Measurements from ENCODE around the gene ABCC6. TPM values are rescaled to one million over a fixed set of nuclear protein-coding genes. Genes with fewer than 3 reads are reported as not detected.

The ABCC6 gene
- total and polyA plus RNA-seq, 10 of the 15 experiments (the other 5 are each of a cell fraction or from before 2014, with no cell fraction given), result 0.05 to 0.13 (median 0.06) TPM; not detected in 5

DNA sequence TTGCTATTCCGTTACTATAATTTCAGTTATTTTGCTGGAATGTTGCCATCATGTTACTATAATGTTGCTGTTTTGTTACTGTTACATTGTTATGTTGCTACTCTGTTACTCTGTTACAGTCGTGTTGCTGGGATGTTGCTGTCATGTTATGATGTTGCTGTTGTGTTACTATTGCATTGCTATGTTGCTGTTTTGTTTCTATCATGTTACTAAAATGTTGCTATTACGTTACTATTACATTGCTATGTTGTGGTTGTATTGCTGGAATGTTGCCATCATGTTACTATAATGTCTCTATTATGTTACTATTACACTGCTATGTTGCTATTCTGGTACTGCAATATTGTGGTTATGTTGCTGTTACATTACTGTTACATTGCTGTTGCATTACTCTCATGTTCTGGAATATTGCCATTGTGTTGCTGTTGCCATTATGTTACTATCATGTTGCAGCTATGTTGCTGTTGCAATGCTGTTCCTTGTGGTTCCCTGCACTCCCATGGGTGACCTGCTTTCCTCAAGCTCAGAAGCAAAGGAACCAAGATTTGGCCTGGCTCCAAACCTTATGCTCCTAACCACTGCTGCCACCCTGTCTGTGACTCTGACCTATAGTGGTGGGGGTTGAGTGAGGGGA is 64.4 kb downstream of the ABCC6 start:
- Histone ChIP-seq H3K9me3 (replicated peaks; ENCODE audit: control insufficient read depth, insufficient read depth, low read length) (peaks cover 7% of the 10 kb centered on the region; the same call in 2 of the 3 replicates), H3K4me3 (no peak overlapping the region), H3K27me3 (replicated peaks in 1 of 2; ENCODE audit: control insufficient read depth in 2 of 2, insufficient read depth in 2 of 2, low read length in 1 of 2) (no peaks in the 10 kb centered on the region), H4K20me1 (ENCODE audit: control insufficient read depth, insufficient read depth) (no peaks in the 10 kb centered on the region), H3K4me1 (ENCODE audit: control insufficient read depth, insufficient read depth, low read length) (no peaks in the 10 kb centered on the region), H3K9ac (ENCODE audit: control insufficient read depth, insufficient read depth, low read length) (no peak overlapping the region), H3K79me2 (ENCODE audit: control insufficient read depth, insufficient read depth, low read length) (no peaks in the 10 kb centered on the region), H3K4me2 (ENCODE audit: control insufficient read depth, insufficient read depth) (no peak overlapping the region), H3K27ac (ENCODE audit: control insufficient read depth, insufficient read depth) (no peak overlapping the region), H3K36me3 (ENCODE audit: control insufficient read depth in 2 of 2, insufficient read depth in 2 of 2, low read length in 1 of 2) (no peaks in the 10 kb centered on the region), H2AFZ (ENCODE audit: control insufficient read depth, low read depth, low read length) (no peak overlapping the region)
- WGBS (ENCODE audit: insufficient coverage, insufficient replicate concordance, low lambda C conversion rate, missing lambda C conversion rate), result 30% methylated on average over 3 of the region's 3 CpGs
- no TSS peak for BruUV-seq (replicated peaks)
- ATAC-seq (no peak), DNase-seq (ENCODE audit: low read depth, low spot score) (no peak), FAIRE-seq (no peak)
- ChIA-PET POLR2A (no interaction called here), CTCF (no interaction called here), SMC1A (ENCODE audit: uncharacterized antibody, unreplicated experiment) (no interaction called here), RAD21 (ENCODE audit: unreplicated experiment) (no interaction called here)
- in situ Hi-C loops (cut with MboI), result no loop called here
- intact Hi-C loops (cut with micrococcal nuclease; ENCODE audit: unreplicated experiment), result no loop called here
- TF ChIP-seq, protein P1, sequence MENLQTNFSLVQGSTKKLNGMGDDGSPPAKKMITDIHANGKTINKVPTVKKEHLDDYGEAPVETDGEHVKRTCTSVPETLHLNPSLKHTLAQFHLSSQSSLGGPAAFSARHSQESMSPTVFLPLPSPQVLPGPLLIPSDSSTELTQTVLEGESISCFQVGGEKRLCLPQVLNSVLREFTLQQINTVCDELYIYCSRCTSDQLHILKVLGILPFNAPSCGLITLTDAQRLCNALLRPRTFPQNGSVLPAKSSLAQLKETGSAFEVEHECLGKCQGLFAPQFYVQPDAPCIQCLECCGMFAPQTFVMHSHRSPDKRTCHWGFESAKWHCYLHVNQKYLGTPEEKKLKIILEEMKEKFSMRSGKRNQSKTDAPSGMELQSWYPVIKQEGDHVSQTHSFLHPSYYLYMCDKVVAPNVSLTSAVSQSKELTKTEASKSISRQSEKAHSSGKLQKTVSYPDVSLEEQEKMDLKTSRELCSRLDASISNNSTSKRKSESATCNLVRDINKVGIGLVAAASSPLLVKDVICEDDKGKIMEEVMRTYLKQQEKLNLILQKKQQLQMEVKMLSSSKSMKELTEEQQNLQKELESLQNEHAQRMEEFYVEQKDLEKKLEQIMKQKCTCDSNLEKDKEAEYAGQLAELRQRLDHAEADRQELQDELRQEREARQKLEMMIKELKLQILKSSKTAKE (IDR thresholded peaks at IDR 0.05; ENCODE audit: low read depth, poor library complexity, severe bottlenecking), result no peak
- TF ChIP-seq DPF2 (IDR thresholded peaks at IDR 0.05), result no peak

DNA sequence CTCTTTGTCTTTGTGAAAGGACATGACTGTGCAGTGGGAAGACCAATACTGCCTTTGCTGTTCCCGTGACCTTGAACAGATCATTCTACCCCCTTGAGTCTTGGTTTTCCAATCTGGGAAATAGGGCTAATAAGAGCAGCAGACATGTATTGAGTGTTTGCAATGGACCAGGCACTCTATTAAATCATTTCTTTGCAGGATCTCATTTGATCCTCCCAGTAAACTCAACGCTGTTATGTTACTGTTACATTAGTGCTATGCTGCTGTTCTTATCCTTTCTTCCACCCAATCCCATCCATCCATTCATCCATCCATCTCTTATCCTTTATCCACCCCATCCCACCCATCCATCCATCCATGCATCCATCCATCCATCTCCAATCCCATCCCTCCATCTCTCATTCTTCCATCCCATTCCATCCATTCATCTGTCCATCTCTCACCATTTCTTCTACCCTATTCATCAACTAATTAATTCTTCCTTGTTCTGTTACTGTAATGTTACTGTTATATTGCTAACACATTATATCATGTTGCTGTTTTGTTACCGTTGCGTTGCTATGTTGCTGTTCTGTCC is 65.1 kb downstream of the ABCC6 start:
- DNase-seq (ENCODE audit: low read depth, low spot score) (no peak), ATAC-seq (no peak), FAIRE-seq (peak; percentile 7)
- no TSS peak for BruUV-seq (replicated peaks)
- H3K36me3 ChIP-seq (ENCODE audit: control insufficient read depth in 2 of 2, insufficient read depth in 2 of 2, low read length in 1 of 2), result no peaks in the 10 kb centered on the region
- H2AFZ ChIP-seq (ENCODE audit: control insufficient read depth, low read depth, low read length), result no peak overlapping the region
- intact Hi-C loops (cut with micrococcal nuclease; ENCODE audit: unreplicated experiment), result no loop called here
- H3K27me3 ChIP-seq (replicated peaks in 1 of 2; ENCODE audit: control insufficient read depth in 2 of 2, insufficient read depth in 2 of 2, low read length in 1 of 2), result no peaks in the 10 kb centered on the region
- ChIA-PET SMC1A (ENCODE audit: uncharacterized antibody, unreplicated experiment) (no interaction called here), POLR2A (no interaction called here), CTCF (no interaction called here), RAD21 (ENCODE audit: unreplicated experiment) (no interaction called here)
- 85% methylated on average over 4 of the region's 4 CpGs for WGBS (ENCODE audit: insufficient coverage, insufficient replicate concordance, low lambda C conversion rate, missing lambda C conversion rate)
- no peaks in the 10 kb centered on the region for H3K4me1 ChIP-seq (ENCODE audit: control insufficient read depth, insufficient read depth, low read length)
- no peaks in the 10 kb centered on the region for H4K20me1 ChIP-seq (ENCODE audit: control insufficient read depth, insufficient read depth)
- H3K4me3 ChIP-seq, result no peak overlapping the region
- H3K79me2 ChIP-seq (ENCODE audit: control insufficient read depth, insufficient read depth, low read length), result no peaks in the 10 kb centered on the region
- peaks cover 7% of the 10 kb centered on the region; the same call in 2 of the 3 replicates for H3K9me3 ChIP-seq (replicated peaks; ENCODE audit: control insufficient read depth, insufficient read depth, low read length)
- H3K9ac ChIP-seq (ENCODE audit: control insufficient read depth, insufficient read depth, low read length), result no peak overlapping the region
- H3K27ac ChIP-seq (ENCODE audit: control insufficient read depth, insufficient read depth), result no peak overlapping the region
- in situ Hi-C loops (cut with MboI), result no loop called here
- no peak overlapping the region for H3K4me2 ChIP-seq (ENCODE audit: control insufficient read depth, insufficient read depth)
- TF ChIP-seq MTA2 (IDR thresholded peaks at IDR 0.05; ENCODE audit: low read depth) (no peak), CHD1 (IDR thresholded peaks at IDR 0.05; ENCODE audit: low read depth, low read length) (no peak), GATAD2B (conservative IDR thresholded peaks at IDR 0.05; ENCODE audit: low read depth) (no peak), ZNF207 (IDR thresholded peaks at IDR 0.05; ENCODE audit: borderline replicate concordance) (no peak), CBFB (IDR thresholded peaks at IDR 0.05; ENCODE audit: low read depth) (no peak), SUPT20H (IDR thresholded peaks at IDR 0.05; ENCODE audit: borderline replicate concordance, control insufficient read depth, low read depth, low read length) (no peak), FOXM1 (IDR thresholded peaks at IDR 0.05; ENCODE audit: low read depth, low read length) (no peak), CHD4 (IDR thresholded peaks at IDR 0.05) (no peak), HDAC2 (IDR thresholded peaks at IDR 0.05) (no peak)
- TF ChIP-seq, protein P2, sequence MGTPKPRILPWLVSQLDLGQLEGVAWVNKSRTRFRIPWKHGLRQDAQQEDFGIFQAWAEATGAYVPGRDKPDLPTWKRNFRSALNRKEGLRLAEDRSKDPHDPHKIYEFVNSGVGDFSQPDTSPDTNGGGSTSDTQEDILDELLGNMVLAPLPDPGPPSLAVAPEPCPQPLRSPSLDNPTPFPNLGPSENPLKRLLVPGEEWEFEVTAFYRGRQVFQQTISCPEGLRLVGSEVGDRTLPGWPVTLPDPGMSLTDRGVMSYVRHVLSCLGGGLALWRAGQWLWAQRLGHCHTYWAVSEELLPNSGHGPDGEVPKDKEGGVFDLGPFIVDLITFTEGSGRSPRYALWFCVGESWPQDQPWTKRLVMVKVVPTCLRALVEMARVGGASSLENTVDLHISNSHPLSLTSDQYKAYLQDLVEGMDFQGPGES (IDR thresholded peaks at IDR 0.05), result no peak
- TF ChIP-seq, protein P3, sequence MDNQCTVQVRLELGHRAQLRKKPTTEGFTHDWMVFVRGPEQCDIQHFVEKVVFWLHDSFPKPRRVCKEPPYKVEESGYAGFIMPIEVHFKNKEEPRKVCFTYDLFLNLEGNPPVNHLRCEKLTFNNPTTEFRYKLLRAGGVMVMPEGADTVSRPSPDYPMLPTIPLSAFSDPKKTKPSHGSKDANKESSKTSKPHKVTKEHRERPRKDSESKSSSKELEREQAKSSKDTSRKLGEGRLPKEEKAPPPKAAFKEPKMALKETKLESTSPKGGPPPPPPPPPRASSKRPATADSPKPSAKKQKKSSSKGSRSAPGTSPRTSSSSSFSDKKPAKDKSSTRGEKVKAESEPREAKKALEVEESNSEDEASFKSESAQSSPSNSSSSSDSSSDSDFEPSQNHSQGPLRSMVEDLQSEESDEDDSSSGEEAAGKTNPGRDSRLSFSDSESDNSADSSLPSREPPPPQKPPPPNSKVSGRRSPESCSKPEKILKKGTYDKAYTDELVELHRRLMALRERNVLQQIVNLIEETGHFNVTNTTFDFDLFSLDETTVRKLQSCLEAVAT (IDR thresholded peaks at IDR 0.05), result no peak

Data from GM12878 (cell line).